ENCODE data around the gene CNNM2. TPM values are rescaled to one million over a fixed set of nuclear protein-coding genes. Genes with fewer than 3 reads are reported as not detected.

CNNM2 gene
- total RNA-seq, 1 experiment from 2014 or later: 23.1 TPM

- no peak for DNase-seq (ENCODE audit: low read depth, low spot score)
- no peak for ATAC-seq
- Histone ChIP-seq H3K9ac (ENCODE audit: low read length) (no peak overlapping the region), H3K27me3 (ENCODE audit: insufficient read depth, low read length) (no peaks in the 10 kb centered on the region), H3K9me3 (ENCODE audit: control insufficient read depth in 1 of 2, insufficient read depth in 1 of 2, low read depth in 1 of 2, low read length in 2 of 2) (no peaks in the 10 kb centered on the region), H3K4me3 (replicated peaks in 1 of 2; ENCODE audit: low read depth in 1 of 2, low read length in 2 of 2) (no peak overlapping the region), H3K9me2 (ENCODE audit: insufficient read depth) (no peaks in the 10 kb centered on the region), H3K36me3 (ENCODE audit: control insufficient read depth in 1 of 2, insufficient read depth in 2 of 2, low read length in 2 of 2) (peaks cover 7 to 10% of the 10 kb centered on the region in 2 experiments; a peak in 2 of 4 replicates), H3K4me1 (ENCODE audit: control insufficient read depth in 1 of 2, insufficient read depth in 2 of 2, low read length in 2 of 2) (no peaks in the 10 kb centered on the region), H2AFZ (ENCODE audit: low read depth, low read length, poor library complexity, severe bottlenecking) (no peak overlapping the region), H4K20me1 (ENCODE audit: insufficient read depth) (no peaks in the 10 kb centered on the region), H3K79me2 (ENCODE audit: insufficient read depth, low read length) (no peaks in the 10 kb centered on the region), H3K4me2 (ENCODE audit: low read length) (no peak overlapping the region), H3K27ac (ENCODE audit: low read depth, low read length) (no peak overlapping the region)
- ChIA-PET RAD21 (ENCODE audit: low non-redundant PET in 1 of 2, low total read pairs in 2 of 2, uncharacterized antibody in 2 of 2, unreplicated experiment in 2 of 2) (no interaction called here), POLR2A (no interaction called here), CTCF (interaction anchor here (0.9 kb wide), 1 partner anchor 9 kb away, joined by 3 read pairs; no protein-coding TSS in a partner anchor)
- TF ChIP-seq, protein P1, sequence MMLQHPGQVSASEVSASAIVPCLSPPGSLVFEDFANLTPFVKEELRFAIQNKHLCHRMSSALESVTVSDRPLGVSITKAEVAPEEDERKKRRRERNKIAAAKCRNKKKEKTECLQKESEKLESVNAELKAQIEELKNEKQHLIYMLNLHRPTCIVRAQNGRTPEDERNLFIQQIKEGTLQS (IDR thresholded peaks at IDR 0.05): no peak
- TF ChIP-seq TCF7L2 (IDR thresholded peaks at IDR 0.05; ENCODE audit: borderline replicate concordance, extremely low read depth, insufficient read depth, insufficient read length): no peak
- TF ChIP-seq EZH2 (IDR thresholded peaks at IDR 0.05): no peak
- TF ChIP-seq CEBPB (IDR thresholded peaks at IDR 0.05; ENCODE audit: low read depth): no peak
- no peak for TF ChIP-seq ZFX (IDR thresholded peaks at IDR 0.05)
- TF ChIP-seq, protein P2, sequence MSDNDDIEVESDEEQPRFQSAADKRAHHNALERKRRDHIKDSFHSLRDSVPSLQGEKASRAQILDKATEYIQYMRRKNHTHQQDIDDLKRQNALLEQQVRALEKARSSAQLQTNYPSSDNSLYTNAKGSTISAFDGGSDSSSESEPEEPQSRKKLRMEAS (IDR thresholded peaks at IDR 0.05): no peak
- intact Hi-C loops (cut with micrococcal nuclease): loop anchor here (5.0 kb wide), 1 partner anchor 228 kb away; no protein-coding TSS in a partner anchor
- BruUV-seq (replicated peaks): no TSS peak
These were observed 185.9 kb downstream of the CNNM2 start for GRCh38 chr10:103103989-103104388.

- Histone ChIP-seq H3K27me3 (ENCODE audit: insufficient read depth, low read length) (no peaks in the 10 kb centered on the region), H3K9me3 (ENCODE audit: control insufficient read depth in 1 of 2, insufficient read depth in 1 of 2, low read depth in 1 of 2, low read length in 2 of 2) (no peaks in the 10 kb centered on the region), H3K79me2 (ENCODE audit: insufficient read depth, low read length) (peaks cover 5% of the 10 kb centered on the region), H3K36me3 (ENCODE audit: control insufficient read depth in 1 of 2, insufficient read depth in 2 of 2, low read length in 2 of 2) (peaks cover 2 to 7% of the 10 kb centered on the region in 2 experiments; a peak in 2 of 4 replicates), H3K9ac (ENCODE audit: low read length) (no peak overlapping the region), H3K4me3 (replicated peaks in 1 of 2; ENCODE audit: low read depth in 1 of 2, low read length in 2 of 2) (no peak overlapping the region), H3K9me2 (ENCODE audit: insufficient read depth) (no peaks in the 10 kb centered on the region), H3K27ac (ENCODE audit: low read depth, low read length) (no peak overlapping the region), H4K20me1 (ENCODE audit: insufficient read depth) (no peaks in the 10 kb centered on the region), H2AFZ (ENCODE audit: low read depth, low read length, poor library complexity, severe bottlenecking) (no peak overlapping the region), H3K4me2 (ENCODE audit: low read length) (no peak overlapping the region), H3K4me1 (ENCODE audit: control insufficient read depth in 1 of 2, insufficient read depth in 2 of 2, low read length in 2 of 2) (no peaks in the 10 kb centered on the region)
- DNase-seq (ENCODE audit: low read depth, low spot score) (no peak), ATAC-seq (no peak)
- RAD21 ChIA-PET (ENCODE audit: low non-redundant PET in 1 of 2, low total read pairs in 2 of 2, uncharacterized antibody in 2 of 2, unreplicated experiment in 2 of 2): no interaction called here
- POLR2A ChIA-PET: interaction anchor here (0.9 kb wide), 1 partner anchor 20 kb away, joined by 3 read pairs; no protein-coding TSS in a partner anchor
- CTCF ChIA-PET: interaction anchor here (0.9 kb wide), 1 partner anchor 8 kb away, joined by 3 read pairs; no protein-coding TSS in a partner anchor
- no TSS peak for BruUV-seq (replicated peaks)
- intact Hi-C loops (cut with micrococcal nuclease): loop anchor here (5.0 kb wide), 1 partner anchor 228 kb away; no protein-coding TSS in a partner anchor
- TF ChIP-seq ZNF274 (IDR thresholded peaks at IDR 0.05; ENCODE audit: low read depth, low read length): no peak
- TF ChIP-seq JUND (IDR thresholded peaks at IDR 0.05): no peak
- no peak for TF ChIP-seq ELF1 (IDR thresholded peaks at IDR 0.05; ENCODE audit: borderline replicate concordance, low read depth)
- TF ChIP-seq POLR2A (IDR thresholded peaks at IDR 0.05; ENCODE audit: borderline replicate concordance, extremely low read depth, insufficient read depth, insufficient read length): no peak
- no peak for TF ChIP-seq CEBPB (IDR thresholded peaks at IDR 0.05; ENCODE audit: low read depth)
- no peak for TF ChIP-seq YY1 (IDR thresholded peaks at IDR 0.05; ENCODE audit: extremely low read depth, insufficient replicate concordance, low read depth, low read length)
- TF ChIP-seq EZH2phosphoT487 (IDR thresholded peaks at IDR 0.05; ENCODE audit: borderline replicate concordance): no peak
- TF ChIP-seq, protein P2 (IDR thresholded peaks at IDR 0.05): no peak
- no peak for TF ChIP-seq CBX3 (IDR thresholded peaks at IDR 0.05; ENCODE audit: low read depth)
- TF ChIP-seq RAD21 (IDR thresholded peaks at IDR 0.05; ENCODE audit: low read depth): no peak
- no peak for TF ChIP-seq SP1 (IDR thresholded peaks at IDR 0.05; ENCODE audit: low read depth)
- no peak for TF ChIP-seq EGR1 (IDR thresholded peaks at IDR 0.05; ENCODE audit: low read depth)
- TF ChIP-seq FOSL1 (IDR thresholded peaks at IDR 0.05; ENCODE audit: low read depth): no peak
- no peak for TF ChIP-seq REST (IDR thresholded peaks at IDR 0.05; ENCODE audit: low read depth)
- no peak for TF ChIP-seq SRF (IDR thresholded peaks at IDR 0.05; ENCODE audit: low read depth)
These were observed 186.6 kb downstream of the CNNM2 start for GRCh38 chr10:103104721-103105120.
